GM23338 (cell line): ENCODE data around the gene TRIM61.

Experiments used
- CREB1 ChIP-seq: fragments of 250-450 bp; sonication (Bioruptor Pico); IDR thresholded peaks from 2 replicates; pipeline ENCODE4 v1.5.0; 2020; ENCODE audit warnings: low read depth, mild to moderate bottlenecking, moderate library complexity
- EZH2 ChIP-seq: fragments of 200-600 bp; sonication (generic); IDR thresholded peaks from one replicate; pipeline ENCODE4 v1.8.0; 2017; ENCODE audit warnings: antibody characterized with exemption, mild to moderate bottlenecking, low read depth; ENCODE audit not compliant: unreplicated experiment
- POLR2AphosphoS5 ChIP-seq: IDR thresholded peaks from 2 replicates; pipeline ENCODE4 v1.6.1; 2016; ENCODE audit warnings: antibody characterized with exemption, low read depth
- REST ChIP-seq: IDR thresholded peaks from one replicate; pipeline ENCODE4 v1.6.1; 2018; ENCODE audit warnings: antibody characterized with exemption; ENCODE audit not compliant: unreplicated experiment
- ZNF331 ChIP-seq: fragments of 250-450 bp; sonication (Bioruptor Pico); IDR thresholded peaks from 2 replicates; pipeline ENCODE4 v1.5.0; 2020; ENCODE audit warnings: low read depth, mild to moderate bottlenecking, moderate library complexity
- TF ChIP-seq, protein P1 (sequence below), 2 experiments: fragments of 200-600 bp in 1 of 2; sonication (generic) in 1 of 2; conservative IDR thresholded peaks; 2 replicates each; pipeline versions ENCODE4 v1.5.1 to v1.6.1; 2016 to 2017; ENCODE audit warnings: antibody characterized with exemption in 2 of 2, low read depth in 2 of 2, mild to moderate bottlenecking in 2 of 2, moderate library complexity in 1 of 2

- TF ChIP-seq, protein P1, sequence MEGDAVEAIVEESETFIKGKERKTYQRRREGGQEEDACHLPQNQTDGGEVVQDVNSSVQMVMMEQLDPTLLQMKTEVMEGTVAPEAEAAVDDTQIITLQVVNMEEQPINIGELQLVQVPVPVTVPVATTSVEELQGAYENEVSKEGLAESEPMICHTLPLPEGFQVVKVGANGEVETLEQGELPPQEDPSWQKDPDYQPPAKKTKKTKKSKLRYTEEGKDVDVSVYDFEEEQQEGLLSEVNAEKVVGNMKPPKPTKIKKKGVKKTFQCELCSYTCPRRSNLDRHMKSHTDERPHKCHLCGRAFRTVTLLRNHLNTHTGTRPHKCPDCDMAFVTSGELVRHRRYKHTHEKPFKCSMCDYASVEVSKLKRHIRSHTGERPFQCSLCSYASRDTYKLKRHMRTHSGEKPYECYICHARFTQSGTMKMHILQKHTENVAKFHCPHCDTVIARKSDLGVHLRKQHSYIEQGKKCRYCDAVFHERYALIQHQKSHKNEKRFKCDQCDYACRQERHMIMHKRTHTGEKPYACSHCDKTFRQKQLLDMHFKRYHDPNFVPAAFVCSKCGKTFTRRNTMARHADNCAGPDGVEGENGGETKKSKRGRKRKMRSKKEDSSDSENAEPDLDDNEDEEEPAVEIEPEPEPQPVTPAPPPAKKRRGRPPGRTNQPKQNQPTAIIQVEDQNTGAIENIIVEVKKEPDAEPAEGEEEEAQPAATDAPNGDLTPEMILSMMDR (conservative IDR thresholded peaks at IDR 0.05; ENCODE audit: low read depth in 2 of 2) = no peak
- TF ChIP-seq POLR2AphosphoS5 = no peak
- no peak for TF ChIP-seq EZH2
- TF ChIP-seq CREB1 (CRISPR knock-in tag) = no peak
- no peak for TF ChIP-seq REST
- no peak for TF ChIP-seq ZNF331 (CRISPR knock-in tag)
Measured at GRCh38 chr4:165006886-165007285, 29.4 kb upstream of the TRIM61 start.
